HepG2 (cell line): ENCODE data around the gene ETFB. TPM values are rescaled to one million over a fixed set of nuclear protein-coding genes. Genes with fewer than 3 reads are reported as not detected.

Experiments used
- CEBPG ChIP-seq: IDR thresholded peaks from 2 replicates; pipeline ENCODE4 v1.6.1; 2016
- FOXA1 ChIP-seq, 2 experiments: fragments of 450-650 bp in 1 of 2; sonication (generic) in 1 of 2; formaldehyde crosslinking in 1 of 2; IDR thresholded peaks; 2 replicates each; pipeline versions ENCODE4 v1.4.0 to v1.6.1; 2016 to 2020; ENCODE audit warnings: missing genetic modification reagents in 1 of 2
- GPN1 ChIP-seq: sonication (generic); formaldehyde crosslinking; IDR thresholded peaks from 2 replicates; pipeline ENCODE4 v1.5.1; 2020; ENCODE audit warnings: missing genetic modification reagents, borderline replicate concordance
- HDAC2 ChIP-seq: sonication (generic); formaldehyde crosslinking; IDR thresholded peaks from 2 replicates; pipeline ENCODE4 v1.4.0; 2020; ENCODE audit warnings: missing genetic modification reagents
- HNF4A ChIP-seq: sonication (generic); formaldehyde crosslinking; IDR thresholded peaks from 2 replicates; pipeline ENCODE4 v1.4.0; 2020; ENCODE audit warnings: missing genetic modification reagents
- NFIC ChIP-seq: IDR thresholded peaks from 2 replicates; pipeline ENCODE4 v1.6.1; 2012; ENCODE audit warnings: mild to moderate bottlenecking, low read length, inconsistent platforms
- NR2F1 ChIP-seq, 2 experiments: fragments of 450-650 bp in 1 of 2; formaldehyde crosslinking in 1 of 2; IDR thresholded peaks; 2 replicates each; pipeline versions ENCODE4 v1.5.0 to v1.6.1; 2016 to 2020; ENCODE audit warnings: mild to moderate bottlenecking in 1 of 2, missing compliant biosample characterization in 1 of 2, missing genetic modification reagents in 1 of 2, moderate library complexity in 1 of 2
- POGZ ChIP-seq: sonication (generic); formaldehyde crosslinking; IDR thresholded peaks from 2 replicates; pipeline ENCODE4 v1.4.0; 2020; ENCODE audit warnings: mild to moderate bottlenecking, missing genetic modification reagents
- RAD51 ChIP-seq: fragments of 450-650 bp; IDR thresholded peaks from 2 replicates; pipeline ENCODE4 v1.6.1; 2016; ENCODE audit warnings: borderline replicate concordance
- SIX1 ChIP-seq: sonication (generic); formaldehyde crosslinking; IDR thresholded peaks from 2 replicates; pipeline ENCODE4 v1.4.0; 2020; ENCODE audit warnings: missing genetic modification reagents, borderline replicate concordance
- TBX2 ChIP-seq: sonication (generic); formaldehyde crosslinking; IDR thresholded peaks from 2 replicates; pipeline ENCODE4 v1.5.0; 2020; ENCODE audit warnings: missing genetic modification reagents, mild to moderate bottlenecking, borderline replicate concordance
- ZBTB38 ChIP-seq: sonication (generic); formaldehyde crosslinking; IDR thresholded peaks from 2 replicates; pipeline ENCODE4 v1.5.1; 2020; ENCODE audit warnings: mild to moderate bottlenecking, missing genetic modification reagents
- ZBTB43 ChIP-seq: sonication (generic); formaldehyde crosslinking; conservative IDR thresholded peaks from 2 replicates; pipeline ENCODE4 v1.4.0; 2020; ENCODE audit warnings: missing genetic modification reagents
- ZBTB7A ChIP-seq: sonication (generic); formaldehyde crosslinking; IDR thresholded peaks from 2 replicates; pipeline ENCODE4 v1.8.0; 2022; ENCODE audit warnings: mild to moderate bottlenecking, missing genetic modification reagents
- ZFX ChIP-seq: sonication (generic); formaldehyde crosslinking; IDR thresholded peaks from 2 replicates; pipeline ENCODE4 v1.4.0; 2020; ENCODE audit warnings: mild to moderate bottlenecking, low read depth, missing genetic modification reagents, moderate library complexity
- ZMYM2 ChIP-seq: sonication (generic); formaldehyde crosslinking; IDR thresholded peaks from 2 replicates; pipeline ENCODE4 v1.8.0; 2022; ENCODE audit warnings: mild to moderate bottlenecking, missing genetic modification reagents
- ZNF546 ChIP-seq: sonication (generic); formaldehyde crosslinking; conservative IDR thresholded peaks from 2 replicates; pipeline ENCODE4 v1.8.1; 2023; ENCODE audit warnings: mild to moderate bottlenecking, missing genetic modification reagents
- ZNF770 ChIP-seq: sonication (generic); formaldehyde crosslinking; IDR thresholded peaks from 2 replicates; pipeline ENCODE4 v1.5.0; 2020; ENCODE audit warnings: mild to moderate bottlenecking, missing genetic modification reagents
- ZNF878 ChIP-seq: sonication (generic); formaldehyde crosslinking; IDR thresholded peaks from 2 replicates; pipeline ENCODE4 v1.8.1; 2023; ENCODE audit warnings: mild to moderate bottlenecking, missing genetic modification reagents, moderate library complexity
- polyA plus RNA-seq, 8 experiments: library from polyadenylated mRNA; depleted of rRNA in 3 of 8; stranded (reverse) in 7 of 8; unstranded in 1 of 8; fragments of >200 nt; fragmentation: Illumina TruSeq in 4 of 8; extraction: Trizol in 4 of 8; gene quantifications; 2 replicates each; pipeline versions ENCODE4 v1.2.1 to v1.2.3, GENCODE V29; 2011 to 2016; ENCODE audit warnings: low read depth in 4 of 8, missing spikeins in 1 of 8, mixed read lengths in 1 of 8; ENCODE audit not compliant: insufficient read depth in 1 of 8
- total RNA-seq, 5 experiments: library from RNA; depleted of rRNA; stranded (reverse); fragments of >200 nt; fragmentation: Illumina TruSeq; extraction: Trizol; gene quantifications; 2 replicates each; pipeline ENCODE4 v1.2.3, GENCODE V29; 2016; ENCODE audit warnings: low read depth in 1 of 5
- TF ChIP-seq, protein P1 (sequence below): sonication (generic); formaldehyde crosslinking; IDR thresholded peaks from 2 replicates; pipeline ENCODE4 v1.4.0; 2020; ENCODE audit warnings: missing genetic modification reagents, borderline replicate concordance
- TF ChIP-seq, protein P2 (sequence below): IDR thresholded peaks from 2 replicates; pipeline ENCODE4 v1.6.1; 2016; ENCODE audit warnings: low read depth

The ETFB gene
- total and polyA plus RNA-seq, 2 of the 13 experiments (the other 11 are each of a cell fraction or from before 2014, with no cell fraction given): 678 to 1,314 TPM

GRCh38 chr19:51356159-51356801, 9.9 kb downstream of the ETFB start (continued):
- TF ChIP-seq, protein P1, sequence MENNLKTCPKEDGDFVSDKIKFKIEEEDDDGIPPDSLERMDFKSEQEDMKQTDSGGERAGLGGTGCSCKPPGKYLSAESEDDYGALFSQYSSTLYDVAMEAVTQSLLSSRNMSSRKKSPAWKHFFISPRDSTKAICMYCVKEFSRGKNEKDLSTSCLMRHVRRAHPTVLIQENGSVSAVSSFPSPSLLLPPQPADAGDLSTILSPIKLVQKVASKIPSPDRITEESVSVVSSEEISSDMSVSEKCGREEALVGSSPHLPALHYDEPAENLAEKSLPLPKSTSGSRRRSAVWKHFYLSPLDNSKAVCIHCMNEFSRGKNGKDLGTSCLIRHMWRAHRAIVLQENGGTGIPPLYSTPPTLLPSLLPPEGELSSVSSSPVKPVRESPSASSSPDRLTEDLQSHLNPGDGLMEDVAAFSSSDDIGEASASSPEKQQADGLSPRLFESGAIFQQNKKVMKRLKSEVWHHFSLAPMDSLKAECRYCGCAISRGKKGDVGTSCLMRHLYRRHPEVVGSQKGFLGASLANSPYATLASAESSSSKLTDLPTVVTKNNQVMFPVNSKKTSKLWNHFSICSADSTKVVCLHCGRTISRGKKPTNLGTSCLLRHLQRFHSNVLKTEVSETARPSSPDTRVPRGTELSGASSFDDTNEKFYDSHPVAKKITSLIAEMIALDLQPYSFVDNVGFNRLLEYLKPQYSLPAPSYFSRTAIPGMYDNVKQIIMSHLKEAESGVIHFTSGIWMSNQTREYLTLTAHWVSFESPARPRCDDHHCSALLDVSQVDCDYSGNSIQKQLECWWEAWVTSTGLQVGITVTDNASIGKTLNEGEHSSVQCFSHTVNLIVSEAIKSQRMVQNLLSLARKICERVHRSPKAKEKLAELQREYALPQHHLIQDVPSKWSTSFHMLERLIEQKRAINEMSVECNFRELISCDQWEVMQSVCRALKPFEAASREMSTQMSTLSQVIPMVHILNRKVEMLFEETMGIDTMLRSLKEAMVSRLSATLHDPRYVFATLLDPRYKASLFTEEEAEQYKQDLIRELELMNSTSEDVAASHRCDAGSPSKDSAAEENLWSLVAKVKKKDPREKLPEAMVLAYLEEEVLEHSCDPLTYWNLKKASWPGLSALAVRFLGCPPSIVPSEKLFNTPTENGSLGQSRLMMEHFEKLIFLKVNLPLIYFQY (CRISPR knock-in tag): 0 out of 2 replicates have a peak, but pooled peaks have one; percentile 23
- TF ChIP-seq FOXA1 (IDR thresholded peaks at IDR 0.05) (no peak), FOXA1 (CRISPR knock-in tag; IDR thresholded peaks at IDR 0.05) (peak; percentile 21; the same call in 1 of the 2 replicates), NFIC (peak; percentile 51; the same call in 1 of the 2 replicates), TBX2 (peak; percentile 88), RAD51 (no peak), ZBTB43 (CRISPR knock-in tag) (0 out of 2 replicates have a peak, but pooled peaks have one; percentile 28), ZNF546 (CRISPR knock-in tag) (no peak), ZBTB7A (peak; percentile 60; the same call in 1 of the 2 replicates), ZNF770 (CRISPR knock-in tag) (0 out of 2 replicates have a peak, but pooled peaks have one; percentile 10), NR2F1 (CRISPR knock-in tag; IDR thresholded peaks at IDR 0.05) (peak; percentile 92 to 96), SIX1 (peak; percentile 85; the same call in 1 of the 2 replicates), HDAC2 (CRISPR knock-in tag) (peak; percentile 90), ZNF878 (CRISPR knock-in tag) (peak; percentile 20; the same call in 1 of the 2 replicates), ZFX (CRISPR knock-in tag) (peak; percentile 34; the same call in 1 of the 2 replicates), CEBPG (peak; percentile 93), ZMYM2 (CRISPR knock-in tag) (peak; percentile 87), GPN1 (CRISPR knock-in tag) (no peak), ZBTB38 (CRISPR knock-in tag) (peak; percentile 57; the same call in 1 of the 2 replicates), POGZ (CRISPR knock-in tag) (0 out of 2 replicates have a peak, but pooled peaks have one; percentile 8), HNF4A (CRISPR knock-in tag) (peak; percentile 98)
- TF ChIP-seq, protein P2, sequence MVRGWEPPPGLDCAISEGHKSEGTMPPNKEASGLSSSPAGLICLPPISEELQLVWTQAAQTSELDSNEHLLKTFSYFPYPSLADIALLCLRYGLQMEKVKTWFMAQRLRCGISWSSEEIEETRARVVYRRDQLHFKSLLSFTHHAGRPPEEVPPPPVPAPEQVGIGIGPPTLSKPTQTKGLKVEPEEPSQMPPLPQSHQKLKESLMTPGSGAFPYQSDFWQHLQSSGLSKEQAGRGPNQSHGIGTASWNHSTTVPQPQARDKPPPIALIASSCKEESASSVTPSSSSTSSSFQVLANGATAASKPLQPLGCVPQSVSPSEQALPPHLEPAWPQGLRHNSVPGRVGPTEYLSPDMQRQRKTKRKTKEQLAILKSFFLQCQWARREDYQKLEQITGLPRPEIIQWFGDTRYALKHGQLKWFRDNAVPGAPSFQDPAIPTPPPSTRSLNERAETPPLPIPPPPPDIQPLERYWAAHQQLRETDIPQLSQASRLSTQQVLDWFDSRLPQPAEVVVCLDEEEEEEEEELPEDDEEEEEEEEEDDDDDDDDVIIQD (CRISPR knock-in tag): 0 out of 2 replicates have a peak, but pooled peaks have one; percentile 44
